GM23338 (cell line): ENCODE measurements around the gene RGS21. TPM values are rescaled to one million over a fixed set of nuclear protein-coding genes. Genes with fewer than 3 reads are reported as not detected.

ENCODE experiments used
- ATAC-seq: fragments of 200-7000 bp; cut with Tn5 transposase; 3 replicates; pipeline ENCODE4 v1.9.1; 2020
- DNase-seq: peaks from one replicate; pipeline ENCODE4 v3.0.0-alpha.2; 2015; ENCODE audit warnings: low spot score
- H2AFZ ChIP-seq: fragments of 200-600 bp; sonication (generic); 2 replicates; pipeline ENCODE4 v1.8.0; 2016; ENCODE audit warnings: antibody characterized with exemption, mild to moderate bottlenecking, moderate library complexity
- H3F3A ChIP-seq: fragments of 200-600 bp; sonication (generic); replicated peaks from 2 replicates; pipeline ENCODE4 v1.8.0; 2017; ENCODE audit warnings: antibody characterized with exemption, mixed run types, low read depth
- H3K27ac ChIP-seq: fragments of 200-600 bp; sonication (generic); 2 replicates; pipeline ENCODE4 v1.6.1; 2016; ENCODE audit warnings: low read depth
- H3K27me3 ChIP-seq: fragments of 200-600 bp; sonication (generic); 2 replicates; pipeline ENCODE4 v1.8.0; 2016; ENCODE audit warnings: mild to moderate bottlenecking, mixed run types, moderate library complexity; ENCODE audit not compliant: insufficient read depth
- H3K36me3 ChIP-seq: fragments of 200-600 bp; sonication (generic); 2 replicates; pipeline ENCODE4 v1.8.0; 2016; ENCODE audit warnings: mild to moderate bottlenecking; ENCODE audit not compliant: insufficient read depth
- H3K4me1 ChIP-seq: fragments of 200-600 bp; sonication (generic); 2 replicates; pipeline ENCODE4 v1.8.0; 2016; ENCODE audit warnings: mild to moderate bottlenecking, moderate library complexity; ENCODE audit not compliant: insufficient read depth
- H3K4me2 ChIP-seq: fragments of 200-600 bp; sonication (generic); 2 replicates; pipeline ENCODE4 v1.7.1; 2017; ENCODE audit warnings: mixed run types
- H3K4me3 ChIP-seq: fragments of 200-600 bp; sonication (generic); 2 replicates; pipeline ENCODE4 v1.6.1; 2016; ENCODE audit warnings: mixed run types
- H3K79me2 ChIP-seq: fragments of 200-600 bp; sonication (generic); replicated peaks from 2 replicates; pipeline ENCODE4 v1.8.0; 2017; ENCODE audit warnings: mild to moderate bottlenecking; ENCODE audit not compliant: insufficient read depth
- H3K9me2 ChIP-seq: fragments of 200-600 bp; sonication (generic); 2 replicates; pipeline ENCODE4 v1.8.0; 2017; ENCODE audit not compliant: insufficient read depth
- H4K20me1 ChIP-seq: fragments of 200-600 bp; sonication (generic); replicated peaks from 2 replicates; pipeline ENCODE4 v1.8.0; 2017; ENCODE audit warnings: mild to moderate bottlenecking; ENCODE audit not compliant: insufficient read depth
- H3K27ac Mint-ChIP-seq: 2 replicates; pipeline ENCODE4 v1.8.0; 2020; ENCODE audit warnings: inconsistent platforms, mild to moderate bottlenecking, moderate library complexity, mixed read lengths
- H3K27me3 Mint-ChIP-seq: 3 replicates; pipeline ENCODE4 v1.8.0; 2022; ENCODE audit warnings: low read depth, mild to moderate bottlenecking, moderate library complexity, mixed read lengths, inconsistent platforms; ENCODE audit not compliant: insufficient read depth, poor library complexity
- H3K36me3 Mint-ChIP-seq: 3 replicates; pipeline ENCODE4 v1.8.0; 2021; ENCODE audit warnings: low read depth, mild to moderate bottlenecking, inconsistent platforms, moderate library complexity, mixed read lengths
- H3K4me1 Mint-ChIP-seq: 3 replicates; pipeline ENCODE4 v1.8.0; 2020; ENCODE audit warnings: mild to moderate bottlenecking, inconsistent platforms, mixed read lengths
- H3K4me3 Mint-ChIP-seq: 3 replicates; pipeline ENCODE4 v1.8.0; 2021; ENCODE audit warnings: moderate library complexity, mild to moderate bottlenecking, inconsistent platforms, mixed read lengths
- H3K9me3 Mint-ChIP-seq: 3 replicates; pipeline ENCODE4 v1.8.0; 2020; ENCODE audit warnings: moderate library complexity, mild to moderate bottlenecking, inconsistent platforms, mixed read lengths
- CREB1 ChIP-seq: fragments of 250-450 bp; sonication (Bioruptor Pico); IDR thresholded peaks from 2 replicates; pipeline ENCODE4 v1.5.0; 2020; ENCODE audit warnings: low read depth, mild to moderate bottlenecking, moderate library complexity
- EZH2 ChIP-seq: fragments of 200-600 bp; sonication (generic); IDR thresholded peaks from one replicate; pipeline ENCODE4 v1.8.0; 2017; ENCODE audit warnings: antibody characterized with exemption, mild to moderate bottlenecking, low read depth; ENCODE audit not compliant: unreplicated experiment
- EZH2phosphoT487 ChIP-seq: fragments of 200-600 bp; sonication (generic); IDR thresholded peaks from one replicate; pipeline ENCODE4 v1.8.1; 2018; ENCODE audit warnings: antibody characterized with exemption; ENCODE audit not compliant: unreplicated experiment
- JUNB ChIP-seq: IDR thresholded peaks from one replicate; pipeline ENCODE4 v1.6.1; 2016; ENCODE audit warnings: antibody characterized with exemption; ENCODE audit not compliant: unreplicated experiment
- NANOG ChIP-seq: IDR thresholded peaks from 2 replicates; pipeline ENCODE4 v1.6.1; 2016; ENCODE audit warnings: antibody characterized with exemption, borderline replicate concordance
- POLR2AphosphoS5 ChIP-seq: IDR thresholded peaks from 2 replicates; pipeline ENCODE4 v1.6.1; 2016; ENCODE audit warnings: antibody characterized with exemption, low read depth
- STAT1 ChIP-seq: IDR thresholded peaks from one replicate; pipeline ENCODE4 v1.6.1; 2016; ENCODE audit warnings: antibody characterized with exemption; ENCODE audit not compliant: unreplicated experiment
- ZNF114 ChIP-seq: fragments of 250-450 bp; sonication (Bioruptor Pico); IDR thresholded peaks from 2 replicates; pipeline ENCODE4 v1.5.0; 2020; ENCODE audit warnings: mild to moderate bottlenecking, moderate library complexity
- ZNF331 ChIP-seq: fragments of 250-450 bp; sonication (Bioruptor Pico); IDR thresholded peaks from 2 replicates; pipeline ENCODE4 v1.5.0; 2020; ENCODE audit warnings: low read depth, mild to moderate bottlenecking, moderate library complexity
- polyA plus RNA-seq: library from polyadenylated mRNA; unstranded; fragments of >200 nt; fragmentation: Nextera tagmentation; extraction: Ambion mirVana; gene quantifications from 2 replicates; pipeline ENCODE4 v1.2.1, GENCODE V29; 2016
- total RNA-seq: library from RNA; depleted of rRNA; stranded (reverse); fragments of >200 nt; shearing (Covaris generic); gene quantifications from 2 replicates; pipeline ENCODE4 v1.2.3, GENCODE V29; 2014
- TF ChIP-seq, protein P1 (sequence below): fragments of 250-450 bp; sonication (Bioruptor Pico); IDR thresholded peaks from 2 replicates; pipeline ENCODE4 v1.5.0; 2020; ENCODE audit warnings: mild to moderate bottlenecking, moderate library complexity
- TF ChIP-seq, protein P2 (sequence below): IDR thresholded peaks from 2 replicates; pipeline ENCODE4 v1.6.1; 2016; ENCODE audit warnings: antibody characterized with exemption
- TF ChIP-seq, protein P3 (sequence below): IDR thresholded peaks from one replicate; pipeline ENCODE4 v1.6.1; 2018; ENCODE audit warnings: antibody characterized with exemption; ENCODE audit not compliant: unreplicated experiment
- TF ChIP-seq, protein P4 (sequence below), 2 experiments: fragments of 200-600 bp in 1 of 2; sonication (generic) in 1 of 2; conservative IDR thresholded peaks; 2 replicates each; pipeline versions ENCODE4 v1.5.1 to v1.6.1; 2016 to 2017; ENCODE audit warnings: antibody characterized with exemption in 2 of 2, low read depth in 2 of 2, mild to moderate bottlenecking in 2 of 2, moderate library complexity in 1 of 2

The RGS21 gene
- total and polyA plus RNA-seq, 2 experiments from 2014 or later, result not detected

DNA sequence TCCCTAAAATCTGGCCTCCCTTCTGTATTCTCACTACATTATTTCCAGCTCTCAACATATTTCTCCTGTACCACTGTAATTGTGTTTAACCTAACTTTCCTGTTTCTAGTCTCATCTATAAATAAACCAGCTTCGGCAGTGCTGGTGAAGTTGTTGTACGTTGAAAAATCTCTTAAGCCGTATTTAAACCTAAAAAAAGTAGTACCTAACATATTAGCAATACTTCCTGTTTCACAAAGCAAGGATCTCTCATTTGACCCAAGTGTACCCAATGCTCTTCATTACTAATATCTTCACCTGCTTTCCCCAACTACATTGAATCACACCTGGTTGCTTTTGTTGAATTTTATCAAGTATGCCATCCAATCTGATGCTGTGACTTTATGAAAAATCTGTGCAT lies 42.2 kb upstream of the RGS21 start:
- H3K36me3 Mint-ChIP-seq, result no peaks in the 10 kb centered on the region
- no peak overlapping the region for H2AFZ ChIP-seq
- H3K36me3 ChIP-seq, result no peaks in the 10 kb centered on the region
- H3K27ac Mint-ChIP-seq, result no peak overlapping the region
- no peak overlapping the region for H3K27ac ChIP-seq
- H3K27me3 Mint-ChIP-seq, result no peaks in the 10 kb centered on the region
- H3F3A ChIP-seq, result no peaks in the 10 kb centered on the region
- no peaks in the 10 kb centered on the region for H4K20me1 ChIP-seq
- H3K4me1 Mint-ChIP-seq, result no peaks in the 10 kb centered on the region
- TF ChIP-seq ZNF114 (CRISPR knock-in tag), result no peak
- no peak for TF ChIP-seq CREB1
- no peak for TF ChIP-seq EZH2
- TF ChIP-seq, protein P1, sequence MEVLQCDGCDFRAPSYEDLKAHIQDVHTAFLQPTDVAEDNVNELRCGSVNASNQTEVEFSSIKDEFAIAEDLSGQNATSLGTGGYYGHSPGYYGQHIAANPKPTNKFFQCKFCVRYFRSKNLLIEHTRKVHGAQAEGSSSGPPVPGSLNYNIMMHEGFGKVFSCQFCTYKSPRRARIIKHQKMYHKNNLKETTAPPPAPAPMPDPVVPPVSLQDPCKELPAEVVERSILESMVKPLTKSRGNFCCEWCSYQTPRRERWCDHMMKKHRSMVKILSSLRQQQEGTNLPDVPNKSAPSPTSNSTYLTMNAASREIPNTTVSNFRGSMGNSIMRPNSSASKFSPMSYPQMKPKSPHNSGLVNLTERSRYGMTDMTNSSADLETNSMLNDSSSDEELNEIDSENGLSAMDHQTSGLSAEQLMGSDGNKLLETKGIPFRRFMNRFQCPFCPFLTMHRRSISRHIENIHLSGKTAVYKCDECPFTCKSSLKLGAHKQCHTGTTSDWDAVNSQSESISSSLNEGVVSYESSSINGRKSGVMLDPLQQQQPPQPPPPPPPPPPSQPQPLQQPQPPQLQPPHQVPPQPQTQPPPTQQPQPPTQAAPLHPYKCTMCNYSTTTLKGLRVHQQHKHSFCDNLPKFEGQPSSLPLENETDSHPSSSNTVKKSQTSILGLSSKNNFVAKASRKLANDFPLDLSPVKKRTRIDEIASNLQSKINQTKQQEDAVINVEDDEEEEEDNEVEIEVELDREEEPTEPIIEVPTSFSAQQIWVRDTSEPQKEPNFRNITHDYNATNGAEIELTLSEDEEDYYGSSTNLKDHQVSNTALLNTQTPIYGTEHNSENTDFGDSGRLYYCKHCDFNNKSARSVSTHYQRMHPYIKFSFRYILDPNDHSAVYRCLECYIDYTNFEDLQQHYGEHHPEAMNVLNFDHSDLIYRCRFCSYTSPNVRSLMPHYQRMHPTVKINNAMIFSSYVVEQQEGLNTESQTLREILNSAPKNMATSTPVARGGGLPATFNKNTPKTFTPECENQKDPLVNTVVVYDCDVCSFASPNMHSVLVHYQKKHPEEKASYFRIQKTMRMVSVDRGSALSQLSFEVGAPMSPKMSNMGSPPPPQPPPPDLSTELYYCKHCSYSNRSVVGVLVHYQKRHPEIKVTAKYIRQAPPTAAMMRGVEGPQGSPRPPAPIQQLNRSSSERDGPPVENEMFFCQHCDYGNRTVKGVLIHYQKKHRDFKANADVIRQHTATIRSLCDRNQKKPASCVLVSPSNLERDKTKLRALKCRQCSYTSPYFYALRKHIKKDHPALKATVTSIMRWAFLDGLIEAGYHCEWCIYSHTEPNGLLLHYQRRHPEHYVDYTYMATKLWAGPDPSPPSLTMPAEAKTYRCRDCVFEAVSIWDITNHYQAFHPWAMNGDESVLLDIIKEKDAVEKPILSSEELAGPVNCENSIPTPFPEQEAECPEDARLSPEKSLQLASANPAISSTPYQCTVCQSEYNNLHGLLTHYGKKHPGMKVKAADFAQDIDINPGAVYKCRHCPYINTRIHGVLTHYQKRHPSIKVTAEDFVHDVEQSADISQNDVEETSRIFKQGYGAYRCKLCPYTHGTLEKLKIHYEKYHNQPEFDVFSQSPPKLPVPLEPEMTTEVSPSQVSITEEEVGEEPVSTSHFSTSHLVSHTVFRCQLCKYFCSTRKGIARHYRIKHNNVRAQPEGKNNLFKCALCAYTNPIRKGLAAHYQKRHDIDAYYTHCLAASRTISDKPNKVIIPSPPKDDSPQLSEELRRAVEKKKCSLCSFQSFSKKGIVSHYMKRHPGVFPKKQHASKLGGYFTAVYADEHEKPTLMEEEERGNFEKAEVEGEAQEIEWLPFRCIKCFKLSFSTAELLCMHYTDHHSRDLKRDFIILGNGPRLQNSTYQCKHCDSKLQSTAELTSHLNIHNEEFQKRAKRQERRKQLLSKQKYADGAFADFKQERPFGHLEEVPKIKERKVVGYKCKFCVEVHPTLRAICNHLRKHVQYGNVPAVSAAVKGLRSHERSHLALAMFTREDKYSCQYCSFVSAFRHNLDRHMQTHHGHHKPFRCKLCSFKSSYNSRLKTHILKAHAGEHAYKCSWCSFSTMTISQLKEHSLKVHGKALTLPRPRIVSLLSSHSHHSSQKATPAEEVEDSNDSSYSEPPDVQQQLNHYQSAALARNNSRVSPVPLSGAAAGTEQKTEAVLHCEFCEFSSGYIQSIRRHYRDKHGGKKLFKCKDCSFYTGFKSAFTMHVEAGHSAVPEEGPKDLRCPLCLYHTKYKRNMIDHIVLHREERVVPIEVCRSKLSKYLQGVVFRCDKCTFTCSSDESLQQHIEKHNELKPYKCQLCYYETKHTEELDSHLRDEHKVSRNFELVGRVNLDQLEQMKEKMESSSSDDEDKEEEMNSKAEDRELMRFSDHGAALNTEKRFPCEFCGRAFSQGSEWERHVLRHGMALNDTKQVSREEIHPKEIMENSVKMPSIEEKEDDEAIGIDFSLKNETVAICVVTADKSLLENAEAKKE (CRISPR knock-in tag), result no peak
- no peak for TF ChIP-seq NANOG
- TF ChIP-seq, protein P2, sequence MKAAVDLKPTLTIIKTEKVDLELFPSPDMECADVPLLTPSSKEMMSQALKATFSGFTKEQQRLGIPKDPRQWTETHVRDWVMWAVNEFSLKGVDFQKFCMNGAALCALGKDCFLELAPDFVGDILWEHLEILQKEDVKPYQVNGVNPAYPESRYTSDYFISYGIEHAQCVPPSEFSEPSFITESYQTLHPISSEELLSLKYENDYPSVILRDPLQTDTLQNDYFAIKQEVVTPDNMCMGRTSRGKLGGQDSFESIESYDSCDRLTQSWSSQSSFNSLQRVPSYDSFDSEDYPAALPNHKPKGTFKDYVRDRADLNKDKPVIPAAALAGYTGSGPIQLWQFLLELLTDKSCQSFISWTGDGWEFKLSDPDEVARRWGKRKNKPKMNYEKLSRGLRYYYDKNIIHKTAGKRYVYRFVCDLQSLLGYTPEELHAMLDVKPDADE, result no peak
- no peak for TF ChIP-seq ZNF331 (CRISPR knock-in tag)
- no peak for TF ChIP-seq EZH2phosphoT487
- TF ChIP-seq, protein P3, sequence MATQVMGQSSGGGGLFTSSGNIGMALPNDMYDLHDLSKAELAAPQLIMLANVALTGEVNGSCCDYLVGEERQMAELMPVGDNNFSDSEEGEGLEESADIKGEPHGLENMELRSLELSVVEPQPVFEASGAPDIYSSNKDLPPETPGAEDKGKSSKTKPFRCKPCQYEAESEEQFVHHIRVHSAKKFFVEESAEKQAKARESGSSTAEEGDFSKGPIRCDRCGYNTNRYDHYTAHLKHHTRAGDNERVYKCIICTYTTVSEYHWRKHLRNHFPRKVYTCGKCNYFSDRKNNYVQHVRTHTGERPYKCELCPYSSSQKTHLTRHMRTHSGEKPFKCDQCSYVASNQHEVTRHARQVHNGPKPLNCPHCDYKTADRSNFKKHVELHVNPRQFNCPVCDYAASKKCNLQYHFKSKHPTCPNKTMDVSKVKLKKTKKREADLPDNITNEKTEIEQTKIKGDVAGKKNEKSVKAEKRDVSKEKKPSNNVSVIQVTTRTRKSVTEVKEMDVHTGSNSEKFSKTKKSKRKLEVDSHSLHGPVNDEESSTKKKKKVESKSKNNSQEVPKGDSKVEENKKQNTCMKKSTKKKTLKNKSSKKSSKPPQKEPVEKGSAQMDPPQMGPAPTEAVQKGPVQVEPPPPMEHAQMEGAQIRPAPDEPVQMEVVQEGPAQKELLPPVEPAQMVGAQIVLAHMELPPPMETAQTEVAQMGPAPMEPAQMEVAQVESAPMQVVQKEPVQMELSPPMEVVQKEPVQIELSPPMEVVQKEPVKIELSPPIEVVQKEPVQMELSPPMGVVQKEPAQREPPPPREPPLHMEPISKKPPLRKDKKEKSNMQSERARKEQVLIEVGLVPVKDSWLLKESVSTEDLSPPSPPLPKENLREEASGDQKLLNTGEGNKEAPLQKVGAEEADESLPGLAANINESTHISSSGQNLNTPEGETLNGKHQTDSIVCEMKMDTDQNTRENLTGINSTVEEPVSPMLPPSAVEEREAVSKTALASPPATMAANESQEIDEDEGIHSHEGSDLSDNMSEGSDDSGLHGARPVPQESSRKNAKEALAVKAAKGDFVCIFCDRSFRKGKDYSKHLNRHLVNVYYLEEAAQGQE, result no peak
- no peak for TF ChIP-seq JUNB
- no peak for TF ChIP-seq STAT1
- no peak for TF ChIP-seq POLR2AphosphoS5
- TF ChIP-seq, protein P4, sequence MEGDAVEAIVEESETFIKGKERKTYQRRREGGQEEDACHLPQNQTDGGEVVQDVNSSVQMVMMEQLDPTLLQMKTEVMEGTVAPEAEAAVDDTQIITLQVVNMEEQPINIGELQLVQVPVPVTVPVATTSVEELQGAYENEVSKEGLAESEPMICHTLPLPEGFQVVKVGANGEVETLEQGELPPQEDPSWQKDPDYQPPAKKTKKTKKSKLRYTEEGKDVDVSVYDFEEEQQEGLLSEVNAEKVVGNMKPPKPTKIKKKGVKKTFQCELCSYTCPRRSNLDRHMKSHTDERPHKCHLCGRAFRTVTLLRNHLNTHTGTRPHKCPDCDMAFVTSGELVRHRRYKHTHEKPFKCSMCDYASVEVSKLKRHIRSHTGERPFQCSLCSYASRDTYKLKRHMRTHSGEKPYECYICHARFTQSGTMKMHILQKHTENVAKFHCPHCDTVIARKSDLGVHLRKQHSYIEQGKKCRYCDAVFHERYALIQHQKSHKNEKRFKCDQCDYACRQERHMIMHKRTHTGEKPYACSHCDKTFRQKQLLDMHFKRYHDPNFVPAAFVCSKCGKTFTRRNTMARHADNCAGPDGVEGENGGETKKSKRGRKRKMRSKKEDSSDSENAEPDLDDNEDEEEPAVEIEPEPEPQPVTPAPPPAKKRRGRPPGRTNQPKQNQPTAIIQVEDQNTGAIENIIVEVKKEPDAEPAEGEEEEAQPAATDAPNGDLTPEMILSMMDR (conservative IDR thresholded peaks at IDR 0.05; ENCODE audit: low read depth in 2 of 2), result no peak
- no peak for DNase-seq
- no peaks in the 10 kb centered on the region for H3K27me3 ChIP-seq
- no peaks in the 10 kb centered on the region for H3K79me2 ChIP-seq
- no peak for ATAC-seq
- no peaks in the 10 kb centered on the region for H3K9me3 Mint-ChIP-seq
- no peak overlapping the region for H3K4me2 ChIP-seq
- H3K4me1 ChIP-seq, result no peaks in the 10 kb centered on the region
- no peaks in the 10 kb centered on the region for H3K9me2 ChIP-seq
- H3K4me3 Mint-ChIP-seq, result no peak overlapping the region
- no peak overlapping the region for H3K4me3 ChIP-seq
